ENCODE data around the gene IL11RA.

IL11RA gene

DNA sequence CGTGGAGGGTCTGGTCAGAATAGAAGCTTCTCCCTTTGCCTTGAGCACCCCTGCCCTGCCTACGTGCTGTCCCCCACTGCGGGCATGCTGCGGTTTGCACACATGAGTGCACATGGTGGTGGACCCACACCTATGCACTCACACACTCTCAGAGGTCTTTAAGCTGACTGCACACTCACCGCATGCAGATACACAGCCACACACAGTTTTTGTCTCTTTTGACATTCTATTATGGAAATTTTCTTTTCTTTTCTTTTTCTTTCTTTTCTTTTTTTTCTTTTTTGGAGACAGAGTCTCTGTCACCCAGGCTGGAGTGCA is 22.5 kb upstream of the IL11RA start:
- POLR2A ChIA-PET = no interaction called here
- CTCF ChIA-PET = interaction anchor here (1.0 to 12.1 kb wide), 5 partner anchors 9 to 82 kb away, joined by 3 to 328 read pairs (median 7); partner anchors contain the start of genes DCTN3, RPP25L and SIGMAR1
- no peak for DNase-seq (ENCODE audit: extremely low spot score)
- TF ChIP-seq, protein P1, sequence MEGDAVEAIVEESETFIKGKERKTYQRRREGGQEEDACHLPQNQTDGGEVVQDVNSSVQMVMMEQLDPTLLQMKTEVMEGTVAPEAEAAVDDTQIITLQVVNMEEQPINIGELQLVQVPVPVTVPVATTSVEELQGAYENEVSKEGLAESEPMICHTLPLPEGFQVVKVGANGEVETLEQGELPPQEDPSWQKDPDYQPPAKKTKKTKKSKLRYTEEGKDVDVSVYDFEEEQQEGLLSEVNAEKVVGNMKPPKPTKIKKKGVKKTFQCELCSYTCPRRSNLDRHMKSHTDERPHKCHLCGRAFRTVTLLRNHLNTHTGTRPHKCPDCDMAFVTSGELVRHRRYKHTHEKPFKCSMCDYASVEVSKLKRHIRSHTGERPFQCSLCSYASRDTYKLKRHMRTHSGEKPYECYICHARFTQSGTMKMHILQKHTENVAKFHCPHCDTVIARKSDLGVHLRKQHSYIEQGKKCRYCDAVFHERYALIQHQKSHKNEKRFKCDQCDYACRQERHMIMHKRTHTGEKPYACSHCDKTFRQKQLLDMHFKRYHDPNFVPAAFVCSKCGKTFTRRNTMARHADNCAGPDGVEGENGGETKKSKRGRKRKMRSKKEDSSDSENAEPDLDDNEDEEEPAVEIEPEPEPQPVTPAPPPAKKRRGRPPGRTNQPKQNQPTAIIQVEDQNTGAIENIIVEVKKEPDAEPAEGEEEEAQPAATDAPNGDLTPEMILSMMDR (IDR thresholded peaks at IDR 0.05; ENCODE audit: control extremely low read depth, extremely low read depth, low read depth, missing control alignments) = no peak

DNA sequence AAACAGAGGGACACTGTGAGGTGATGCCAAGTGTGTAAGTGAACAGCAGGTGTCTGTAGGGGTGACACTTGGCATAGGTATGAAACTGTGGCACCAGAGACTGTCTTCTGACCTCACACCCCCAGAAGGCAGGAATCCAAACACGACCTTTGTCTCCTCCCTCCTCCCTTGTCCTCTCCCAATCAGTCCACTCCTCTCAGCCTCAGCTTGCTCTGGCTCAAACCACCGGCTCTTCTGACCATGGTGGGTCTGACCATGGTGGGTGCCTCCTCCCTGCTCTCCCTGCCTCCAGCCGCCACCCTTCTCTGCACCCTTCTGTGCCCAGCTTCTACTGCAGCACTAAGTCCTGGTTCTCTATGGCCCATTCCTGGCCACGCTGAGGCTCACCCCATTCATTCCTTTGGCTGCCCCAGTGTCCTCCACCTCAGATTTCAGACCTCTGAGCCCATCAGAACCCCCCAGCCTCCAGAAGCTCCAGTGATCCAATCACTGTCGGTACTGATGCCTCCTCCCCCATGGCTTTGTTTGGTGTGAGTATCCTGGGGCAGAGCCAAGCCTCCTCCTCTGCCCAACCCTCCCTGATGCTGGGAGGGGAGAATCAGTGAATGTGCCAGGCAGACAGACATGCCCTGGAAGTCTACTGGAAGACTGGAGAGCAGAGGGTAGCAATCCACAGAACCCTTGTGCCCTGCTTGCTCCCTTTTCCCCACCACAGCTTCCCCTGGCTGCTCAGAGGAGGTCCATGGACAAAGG is 21.4 kb upstream of the IL11RA start:
- ChIA-PET POLR2A (no interaction called here), CTCF (interaction anchor here (1.0 to 12.1 kb wide), 7 partner anchors 9 to 83 kb away, joined by 3 to 328 read pairs (median 7); partner anchors contain the start of genes DCTN3, GALT and RPP25L)
- TF ChIP-seq, protein P1 (IDR thresholded peaks at IDR 0.05; ENCODE audit: control extremely low read depth, extremely low read depth, low read depth, missing control alignments) = no peak
- DNase-seq (ENCODE audit: extremely low spot score) = no peak

DNA sequence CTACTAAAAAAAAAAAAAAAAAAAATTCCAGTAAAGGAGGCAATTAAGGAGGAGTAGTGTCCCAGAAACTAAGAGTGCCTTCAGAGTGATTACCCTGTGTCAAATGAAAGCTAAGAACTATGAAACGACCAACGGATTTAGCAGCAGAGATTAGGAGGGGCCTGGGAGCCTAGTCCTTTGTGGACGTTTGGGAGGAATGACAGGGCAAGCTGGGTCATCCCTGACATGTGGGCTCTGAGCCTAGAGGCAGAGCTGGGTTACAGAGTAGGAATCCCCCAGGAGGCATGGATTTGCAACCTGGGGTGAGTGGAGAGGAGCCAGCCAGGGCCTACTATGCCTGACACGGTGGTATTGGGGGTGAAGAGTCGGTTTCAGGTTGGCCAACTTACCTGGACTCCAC is 18.8 kb upstream of the IL11RA start:
- ChIA-PET CTCF (interaction anchor here (0.6 to 12.1 kb wide), 21 partner anchors 8 to 419 kb away, joined by 3 to 328 read pairs (median 8); partner anchors contain the start of genes CCL27, DCTN3, FAM219A and GALT), POLR2A (no interaction called here)
- no peak for DNase-seq (ENCODE audit: extremely low spot score)
- TF ChIP-seq, protein P1 (IDR thresholded peaks at IDR 0.05; ENCODE audit: control extremely low read depth, extremely low read depth, low read depth, missing control alignments) = no peak

DNA sequence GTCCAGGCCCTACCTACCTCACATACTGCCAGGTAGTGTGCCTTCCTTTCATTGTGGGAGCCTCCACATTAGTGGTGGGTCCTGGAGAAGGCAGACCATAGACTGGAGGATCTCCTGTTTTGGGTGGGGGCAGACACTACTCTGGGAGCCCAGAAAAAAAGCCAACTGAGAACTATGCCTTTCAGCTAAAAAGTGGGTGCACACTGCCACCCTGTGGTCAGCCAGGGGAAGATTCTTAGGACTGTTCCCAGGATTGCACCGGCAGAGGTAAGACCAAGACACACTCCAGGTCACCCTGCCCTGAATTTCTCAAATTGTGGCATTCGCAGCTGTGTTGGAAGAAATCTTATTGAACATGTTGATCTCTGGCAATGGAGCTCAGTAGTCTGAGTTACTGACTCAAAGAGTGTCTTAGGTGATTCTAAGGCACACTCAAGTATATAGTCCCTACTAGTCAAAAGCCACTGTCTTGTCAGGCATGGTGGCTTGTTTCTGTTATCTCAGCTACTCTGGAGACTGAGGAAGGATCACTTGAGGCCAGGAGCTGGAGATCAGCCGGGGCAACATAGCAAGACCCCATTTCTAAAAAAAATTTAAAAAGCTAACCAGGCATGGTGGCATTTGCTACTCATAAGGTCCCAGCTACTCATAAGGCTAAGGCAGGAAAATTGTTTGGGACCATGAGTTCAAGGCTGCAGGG is 18.0 kb upstream of the IL11RA start:
- CTCF ChIA-PET = interaction anchor here (0.6 to 12.1 kb wide), 36 partner anchors 9 to 985 kb away, joined by 3 to 328 read pairs (median 4); partner anchors contain the start of genes CCL27, DCTN3, FAM219A and FANCG
- TF ChIP-seq, protein P1 (IDR thresholded peaks at IDR 0.05; ENCODE audit: control extremely low read depth, extremely low read depth, low read depth, missing control alignments) = peak; percentile 87
- POLR2A ChIA-PET = interaction anchor here (1.6 kb wide), 1 partner anchor 14 kb away, joined by 3 read pairs; the partner anchor contains the start of gene DCTN3
- peak; percentile 73 for DNase-seq (ENCODE audit: extremely low spot score)

DNA sequence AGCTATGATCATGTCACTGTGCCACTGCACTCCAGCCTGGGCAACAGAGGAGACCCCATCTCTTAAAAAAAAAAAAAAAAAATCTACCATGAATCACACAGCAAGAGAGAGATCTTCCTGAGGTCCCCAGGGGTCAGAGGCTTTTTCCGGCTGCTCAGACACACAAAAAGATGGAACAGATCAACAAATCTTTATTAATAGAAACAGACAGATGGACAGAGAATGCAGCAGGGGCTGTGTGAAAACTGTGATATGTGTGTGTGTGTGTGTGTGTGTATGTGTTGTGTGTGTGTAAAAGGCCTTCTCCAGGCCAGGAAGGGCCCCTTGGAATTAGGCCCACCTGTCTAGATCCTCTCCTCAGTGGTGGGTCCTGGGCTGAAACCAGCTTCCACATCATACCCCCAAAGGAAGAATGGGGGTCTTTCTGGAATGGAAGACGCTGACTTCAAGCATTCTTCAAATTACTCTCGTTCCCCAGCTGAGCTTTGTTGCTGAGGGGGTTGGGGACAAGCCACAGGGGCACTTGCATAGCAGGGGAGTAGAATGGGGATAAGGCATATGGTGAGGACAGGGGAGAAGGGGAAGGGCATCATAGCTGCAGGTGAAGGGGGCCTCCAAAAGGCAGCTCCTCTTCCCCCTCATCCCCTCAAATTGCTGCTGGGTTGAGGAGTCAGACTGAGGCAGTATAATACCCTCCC is 17.3 kb upstream of the IL11RA start:
- TF ChIP-seq, protein P1 (IDR thresholded peaks at IDR 0.05; ENCODE audit: control extremely low read depth, extremely low read depth, low read depth, missing control alignments) = no peak
- POLR2A ChIA-PET = interaction anchor here (1.6 kb wide), 1 partner anchor 14 kb away, joined by 3 read pairs; the partner anchor contains the start of gene DCTN3
- CTCF ChIA-PET = interaction anchor here (0.6 to 12.1 kb wide), 34 partner anchors 9 to 984 kb away, joined by 3 to 328 read pairs (median 4); partner anchors contain the start of genes CCL27, DCTN3, FAM219A and FANCG
- no peak for DNase-seq (ENCODE audit: extremely low spot score)

DNA sequence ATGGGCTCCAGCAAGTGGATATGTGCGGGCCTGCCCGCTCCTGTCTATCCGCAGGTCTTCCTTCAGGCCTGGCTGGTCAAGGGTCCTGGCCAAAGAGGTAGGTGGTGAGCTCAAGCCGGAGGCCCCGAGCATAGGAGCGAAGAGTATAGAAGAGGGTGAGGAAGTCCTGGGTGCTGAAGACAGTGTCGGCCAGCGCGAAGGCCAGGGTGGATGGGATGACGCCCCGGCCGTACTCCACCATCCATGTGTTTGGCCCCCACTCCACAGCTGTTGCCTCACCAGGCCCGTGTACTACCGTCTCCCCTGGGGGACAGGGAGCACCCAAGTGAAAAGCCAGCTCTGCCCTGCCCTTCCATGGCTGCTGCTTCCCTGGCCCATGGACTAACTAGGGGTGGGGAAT is 16.4 kb upstream of the IL11RA start:
- CTCF ChIA-PET = interaction anchor here (0.7 to 12.1 kb wide), 10 partner anchors 10 to 303 kb away, joined by 3 to 328 read pairs (median 35); partner anchors contain the start of genes CCL27, DCTN3, GALT and RPP25L
- TF ChIP-seq, protein P1 (IDR thresholded peaks at IDR 0.05; ENCODE audit: control extremely low read depth, extremely low read depth, low read depth, missing control alignments) = no peak
- POLR2A ChIA-PET = interaction anchor here (1.6 kb wide), 1 partner anchor 15 kb away, joined by 3 read pairs; the partner anchor contains the start of gene DCTN3
- no peak for DNase-seq (ENCODE audit: extremely low spot score)
